ENCODE measurements around the gene GUCA2B.

Gene GUCA2B

DNA sequence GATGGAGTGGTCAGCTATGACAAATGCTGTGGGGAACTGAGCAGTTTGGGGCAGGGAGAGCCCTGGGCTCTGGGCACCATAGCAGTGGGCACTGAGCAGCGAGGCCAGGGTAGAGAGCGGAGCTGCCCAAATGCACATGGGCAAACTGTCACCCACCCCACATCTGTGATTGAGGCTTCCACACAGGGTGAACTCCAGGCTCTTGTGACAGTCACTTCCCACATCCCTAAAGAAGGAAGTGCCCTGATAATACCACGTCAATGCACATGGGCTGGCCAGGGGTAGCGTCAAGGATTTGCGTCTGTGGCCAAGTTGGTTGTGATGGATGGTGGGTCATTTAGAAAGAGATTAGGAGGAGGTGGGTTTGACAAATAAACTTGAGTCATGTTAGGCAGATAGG is 2.6 kb upstream of the GUCA2B start:
- no peak overlapping the region for H3K4me3 ChIP-seq (replicated peaks; ENCODE audit: insufficient read depth, low read length)
- no peak overlapping the region for H3K27ac ChIP-seq (replicated peaks)
- TF ChIP-seq SPI1 (IDR thresholded peaks at IDR 0.05; ENCODE audit: borderline replicate concordance, low read depth) (peak; percentile 34; the same call in 1 of the 2 replicates), GABPA (IDR thresholded peaks at IDR 0.05; ENCODE audit: low read depth) (no peak), CTCF (IDR thresholded peaks at IDR 0.05; ENCODE audit: insufficient read depth, low read length) (no peak)
- peaks cover 4% of the 10 kb centered on the region for H3K27me3 ChIP-seq (ENCODE audit: insufficient read depth, poor library complexity, severe bottlenecking)
- no peak for DNase-seq (ENCODE audit: low read depth in 1 of 2, low spot score in 1 of 2)

GRCh38 chr1:42152119-42152518 is 1.1 kb upstream of the GUCA2B start:
- Histone ChIP-seq H3K27me3 (ENCODE audit: insufficient read depth, poor library complexity, severe bottlenecking) (peaks cover 4% of the 10 kb centered on the region), H3K27ac (replicated peaks) (no peak overlapping the region), H3K4me3 (replicated peaks; ENCODE audit: insufficient read depth, low read length) (no peak overlapping the region)
- DNase-seq (ENCODE audit: low read depth in 1 of 2, low spot score in 1 of 2) = no peak
- TF ChIP-seq CTCF (IDR thresholded peaks at IDR 0.05; ENCODE audit: insufficient read depth, low read length) = no peak

DNA sequence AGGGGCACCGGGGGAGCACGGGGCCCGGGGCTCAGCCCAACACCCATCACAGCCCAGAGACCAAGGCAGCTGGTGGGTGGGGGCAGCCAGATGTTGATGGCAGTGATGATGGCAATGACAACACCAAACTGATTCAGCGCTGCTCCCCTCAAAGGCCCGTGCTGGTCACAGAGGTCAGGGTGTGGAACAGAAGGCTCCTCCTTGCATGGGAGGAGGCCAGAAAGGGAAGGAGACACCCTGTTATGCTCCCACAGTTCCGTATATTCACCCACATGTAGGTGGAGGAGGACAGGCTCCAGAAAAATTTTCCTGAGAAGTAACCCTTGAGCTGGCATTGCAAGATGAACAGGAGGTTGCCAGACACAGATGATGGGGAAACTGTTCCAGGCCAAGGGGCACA is 414 bp downstream of the GUCA2B start:
- TF ChIP-seq CTCF (IDR thresholded peaks at IDR 0.05; ENCODE audit: insufficient read depth, low read length) = no peak
- TF ChIP-seq GABPA (IDR thresholded peaks at IDR 0.05; ENCODE audit: low read depth) = no peak
- no peak for TF ChIP-seq SPI1 (IDR thresholded peaks at IDR 0.05; ENCODE audit: borderline replicate concordance, low read depth)
- no peak for TF ChIP-seq POLR2AphosphoS5 (IDR thresholded peaks at IDR 0.05; ENCODE audit: low read depth)
- TF ChIP-seq, protein P1, sequence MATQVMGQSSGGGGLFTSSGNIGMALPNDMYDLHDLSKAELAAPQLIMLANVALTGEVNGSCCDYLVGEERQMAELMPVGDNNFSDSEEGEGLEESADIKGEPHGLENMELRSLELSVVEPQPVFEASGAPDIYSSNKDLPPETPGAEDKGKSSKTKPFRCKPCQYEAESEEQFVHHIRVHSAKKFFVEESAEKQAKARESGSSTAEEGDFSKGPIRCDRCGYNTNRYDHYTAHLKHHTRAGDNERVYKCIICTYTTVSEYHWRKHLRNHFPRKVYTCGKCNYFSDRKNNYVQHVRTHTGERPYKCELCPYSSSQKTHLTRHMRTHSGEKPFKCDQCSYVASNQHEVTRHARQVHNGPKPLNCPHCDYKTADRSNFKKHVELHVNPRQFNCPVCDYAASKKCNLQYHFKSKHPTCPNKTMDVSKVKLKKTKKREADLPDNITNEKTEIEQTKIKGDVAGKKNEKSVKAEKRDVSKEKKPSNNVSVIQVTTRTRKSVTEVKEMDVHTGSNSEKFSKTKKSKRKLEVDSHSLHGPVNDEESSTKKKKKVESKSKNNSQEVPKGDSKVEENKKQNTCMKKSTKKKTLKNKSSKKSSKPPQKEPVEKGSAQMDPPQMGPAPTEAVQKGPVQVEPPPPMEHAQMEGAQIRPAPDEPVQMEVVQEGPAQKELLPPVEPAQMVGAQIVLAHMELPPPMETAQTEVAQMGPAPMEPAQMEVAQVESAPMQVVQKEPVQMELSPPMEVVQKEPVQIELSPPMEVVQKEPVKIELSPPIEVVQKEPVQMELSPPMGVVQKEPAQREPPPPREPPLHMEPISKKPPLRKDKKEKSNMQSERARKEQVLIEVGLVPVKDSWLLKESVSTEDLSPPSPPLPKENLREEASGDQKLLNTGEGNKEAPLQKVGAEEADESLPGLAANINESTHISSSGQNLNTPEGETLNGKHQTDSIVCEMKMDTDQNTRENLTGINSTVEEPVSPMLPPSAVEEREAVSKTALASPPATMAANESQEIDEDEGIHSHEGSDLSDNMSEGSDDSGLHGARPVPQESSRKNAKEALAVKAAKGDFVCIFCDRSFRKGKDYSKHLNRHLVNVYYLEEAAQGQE (IDR thresholded peaks at IDR 0.05; ENCODE audit: insufficient replicate concordance, low read depth) = no peak
- Histone ChIP-seq H3K27ac (replicated peaks) (no peak overlapping the region), H3K4me3 (replicated peaks; ENCODE audit: insufficient read depth, low read length) (no peak overlapping the region), H3K27me3 (ENCODE audit: insufficient read depth, poor library complexity, severe bottlenecking) (peaks cover 4% of the 10 kb centered on the region)
- no peak for DNase-seq (ENCODE audit: low read depth in 1 of 2, low spot score in 1 of 2)

GRCh38 chr1:42154685-42155084 is 1.5 kb downstream of the GUCA2B start:
- no peak overlapping the region for H3K27ac ChIP-seq (replicated peaks)
- no peak overlapping the region for H3K4me3 ChIP-seq (replicated peaks; ENCODE audit: insufficient read depth, low read length)
- TF ChIP-seq GABPA (IDR thresholded peaks at IDR 0.05; ENCODE audit: low read depth) (no peak), CTCF (IDR thresholded peaks at IDR 0.05; ENCODE audit: insufficient read depth, low read length) (no peak), SPI1 (IDR thresholded peaks at IDR 0.05; ENCODE audit: borderline replicate concordance, low read depth) (no peak), POLR2AphosphoS5 (IDR thresholded peaks at IDR 0.05; ENCODE audit: low read depth) (no peak)
- TF ChIP-seq, protein P1 (IDR thresholded peaks at IDR 0.05; ENCODE audit: insufficient replicate concordance, low read depth) = no peak
- peaks cover under 1% of the 10 kb centered on the region for H3K27me3 ChIP-seq (ENCODE audit: insufficient read depth, poor library complexity, severe bottlenecking)
- no peak for DNase-seq (ENCODE audit: low read depth in 1 of 2, low spot score in 1 of 2)
